Activated CD4-positive, alpha-beta T cell treated with anti-CD3 and anti-CD28 coated beads, Interleukin-2, Interleukin-6, amounts not matched to agents 100 ng/mL and 50 ng/mL, durations not matched to agents 16 hours and 8 hours (primary cell): ENCODE measurements around the gene GRB10.
A peak's percentile ranks its signal among the peaks of the same experiment; 100 is the strongest.

Experiments
- DNase-seq: peaks from one replicate; pipeline ENCODE4 v3.0.0-alpha.2; 2020

The GRB10 gene

DNA sequence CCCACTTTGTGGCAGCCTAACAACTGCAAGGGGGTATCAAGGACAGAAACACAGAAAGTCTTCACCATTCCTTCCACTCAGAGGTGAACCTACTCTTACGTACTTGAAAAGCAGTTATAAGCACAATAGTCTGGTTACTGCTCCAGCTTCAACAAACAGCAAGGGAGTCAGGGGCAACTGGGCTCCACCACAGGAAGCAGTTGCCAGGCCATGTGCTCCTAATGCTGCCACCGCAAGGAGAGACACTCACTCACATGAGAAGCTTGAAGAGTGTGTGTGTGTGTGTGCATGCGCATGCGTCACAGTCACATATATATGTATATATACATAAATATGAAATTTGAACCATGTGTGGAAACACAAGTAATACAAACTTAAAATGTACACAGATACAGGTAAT is 65.5 kb downstream of the GRB10 start:
- no peak for DNase-seq

GRCh38 chr7:50714857-50715256 is 67.8 kb downstream of the GRB10 start:
- DNase-seq = no peak

GRCh38 chr7:50713123-50713965 is 69.4 kb downstream of the GRB10 start:
- DNase-seq = no peak

DNA sequence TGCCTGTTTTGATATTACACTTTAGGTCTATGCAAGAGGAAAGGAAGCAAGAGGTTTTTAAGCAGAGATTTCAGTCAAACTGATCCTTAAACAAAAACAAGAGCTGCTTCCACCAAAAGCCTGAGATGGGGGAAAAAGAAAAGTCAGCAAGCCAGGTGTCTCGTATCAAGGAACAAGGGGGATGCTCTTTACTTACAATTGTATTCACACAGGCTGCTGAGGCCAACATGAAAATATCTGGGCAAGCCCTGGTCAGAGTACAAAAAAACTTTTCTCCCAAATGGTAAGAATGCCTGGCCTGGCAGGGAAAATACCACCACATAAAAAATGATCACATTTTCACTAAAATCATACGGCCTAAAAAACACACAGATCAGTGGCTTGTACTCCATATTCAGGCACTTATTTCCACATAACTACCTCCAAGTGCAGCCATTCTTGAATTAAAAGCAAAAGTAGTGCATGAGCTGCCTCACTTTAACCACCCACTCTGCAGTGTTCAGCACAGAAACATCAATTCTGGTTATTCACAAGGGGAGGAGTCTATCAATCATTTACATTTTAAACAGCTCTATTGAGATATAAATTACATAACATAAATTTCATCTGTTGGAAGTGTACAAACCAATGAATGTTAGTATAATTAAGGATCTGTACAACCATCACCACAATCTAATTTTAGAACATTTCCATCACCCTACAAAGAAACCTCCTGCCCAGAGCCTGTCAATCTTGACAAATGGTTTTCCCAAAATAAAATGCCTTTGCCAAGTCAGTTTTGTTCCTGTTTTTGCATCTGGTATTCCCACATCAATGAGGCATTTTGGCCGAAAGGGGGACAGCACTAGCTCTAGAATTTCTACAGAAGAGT is 70.2 kb downstream of the GRB10 start:
- DNase-seq = no peak

- DNase-seq = no peak
Observed at GRCh38 chr7:50711271-50712175, 71.2 kb downstream of the GRB10 start.

GRCh38 chr7:50710441-50711154 is 72.1 kb downstream of the GRB10 start:
- no peak for DNase-seq

DNA sequence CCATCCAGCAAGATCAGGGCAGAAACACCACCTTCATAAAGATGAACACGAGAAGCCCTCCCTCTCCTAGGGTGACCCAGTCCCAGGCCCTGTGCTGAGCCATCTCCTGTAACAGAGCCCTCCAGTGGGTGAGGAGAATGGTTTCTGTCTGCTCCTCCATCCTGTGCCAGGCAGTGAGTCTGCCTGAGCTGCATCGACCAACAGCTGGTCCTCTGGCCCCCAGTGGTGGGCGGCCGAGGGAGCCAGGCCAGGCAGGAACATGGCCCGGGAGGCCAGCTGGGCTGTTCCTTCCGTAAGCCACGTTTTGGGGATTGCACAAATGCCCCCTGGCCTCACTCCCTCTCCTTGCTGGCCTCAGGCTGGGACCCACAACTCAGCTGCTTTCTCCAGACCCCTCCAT is 73.5 kb downstream of the GRB10 start:
- DNase-seq = no peak

- DNase-seq = no peak
Observed at GRCh38 chr7:50707236-50708006, 75.3 kb downstream of the GRB10 start.

- no peak for DNase-seq
Observed at GRCh38 chr7:50706469-50706937, 76.2 kb downstream of the GRB10 start.

DNA sequence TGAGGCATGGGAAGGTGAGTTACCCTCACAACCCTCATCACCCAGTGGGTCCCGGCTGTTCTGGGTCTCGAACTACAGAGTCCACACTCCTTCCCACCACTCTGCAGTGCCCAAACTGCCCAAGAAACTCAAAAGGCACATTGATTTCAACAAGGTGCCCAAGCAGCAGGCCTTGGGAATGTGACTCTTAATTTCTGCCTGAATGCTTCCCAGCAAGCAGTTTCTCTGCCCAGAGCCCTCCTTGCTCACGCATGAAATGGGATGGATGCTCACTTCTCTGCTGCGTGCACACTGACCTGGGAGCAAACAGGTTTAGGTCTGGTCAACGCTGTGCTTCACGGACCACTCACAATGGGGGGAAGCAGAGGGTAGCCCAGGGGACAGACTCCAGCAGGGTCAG is 77.9 kb downstream of the GRB10 start:
- no peak for DNase-seq

DNA sequence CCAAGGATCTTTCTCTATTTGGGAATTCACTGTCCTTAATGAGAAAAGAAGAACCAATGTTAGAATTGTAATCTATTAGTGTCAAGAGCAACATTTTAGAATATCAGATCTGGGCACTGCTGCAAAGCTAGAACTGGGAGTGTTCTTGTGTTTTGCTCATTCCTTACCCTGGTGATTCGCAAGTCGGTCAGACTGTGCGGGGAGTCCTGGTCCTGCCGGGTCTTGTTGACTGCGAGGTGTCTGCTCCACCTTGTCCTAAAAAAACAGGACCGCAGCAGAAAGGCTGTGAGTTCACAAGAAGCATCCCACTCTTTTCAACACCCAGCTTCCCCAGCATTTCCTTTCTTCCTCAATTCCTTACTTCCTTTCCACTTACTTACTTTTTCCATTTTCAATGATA is 79.0 kb downstream of the GRB10 start:
- no peak for DNase-seq

DNA sequence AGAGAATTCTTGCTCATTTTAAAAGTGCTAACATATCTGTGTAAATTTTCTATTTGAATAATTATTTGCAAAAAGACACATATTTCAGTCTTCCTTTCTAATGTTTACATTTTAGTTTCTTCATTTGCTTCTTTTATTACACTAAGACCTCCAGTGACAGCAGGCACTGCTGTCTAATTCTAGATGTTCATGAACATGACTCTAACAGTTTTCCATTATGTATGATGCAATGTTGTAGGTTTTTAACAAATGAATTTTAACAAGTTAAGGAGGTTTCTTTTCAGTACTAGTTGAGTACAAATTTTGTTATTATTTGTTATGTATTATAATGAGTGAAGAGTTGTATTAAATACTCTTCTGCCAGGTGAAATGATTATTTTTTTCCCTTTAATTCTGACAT is 83.6 kb downstream of the GRB10 start:
- no peak for DNase-seq

DNA sequence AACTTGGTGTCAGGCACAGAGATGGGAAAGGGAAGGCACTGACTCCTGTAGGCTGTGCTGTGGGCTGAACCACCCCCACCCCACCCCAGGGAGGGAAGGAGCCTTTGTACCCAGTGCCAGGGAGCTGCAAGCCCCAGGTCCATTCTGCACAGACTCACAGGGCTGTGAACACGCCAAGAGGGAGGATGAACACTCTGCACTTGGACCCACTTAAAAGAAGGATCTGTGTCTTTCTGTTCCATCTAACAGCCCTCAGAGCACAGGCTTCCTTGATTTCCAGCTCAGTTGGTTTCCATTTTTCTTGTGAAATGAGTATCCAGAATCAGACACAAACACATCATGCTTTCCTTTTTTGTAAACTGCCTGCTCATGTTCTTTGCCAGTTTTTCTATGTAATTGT is 84.9 kb downstream of the GRB10 start:
- DNase-seq = no peak

GRCh38 chr7:50696810-50697582 is 85.7 kb downstream of the GRB10 start:
- DNase-seq = peak; percentile 9

GRCh38 chr7:50695026-50695425 is 87.7 kb downstream of the GRB10 start:
- DNase-seq = no peak

DNA sequence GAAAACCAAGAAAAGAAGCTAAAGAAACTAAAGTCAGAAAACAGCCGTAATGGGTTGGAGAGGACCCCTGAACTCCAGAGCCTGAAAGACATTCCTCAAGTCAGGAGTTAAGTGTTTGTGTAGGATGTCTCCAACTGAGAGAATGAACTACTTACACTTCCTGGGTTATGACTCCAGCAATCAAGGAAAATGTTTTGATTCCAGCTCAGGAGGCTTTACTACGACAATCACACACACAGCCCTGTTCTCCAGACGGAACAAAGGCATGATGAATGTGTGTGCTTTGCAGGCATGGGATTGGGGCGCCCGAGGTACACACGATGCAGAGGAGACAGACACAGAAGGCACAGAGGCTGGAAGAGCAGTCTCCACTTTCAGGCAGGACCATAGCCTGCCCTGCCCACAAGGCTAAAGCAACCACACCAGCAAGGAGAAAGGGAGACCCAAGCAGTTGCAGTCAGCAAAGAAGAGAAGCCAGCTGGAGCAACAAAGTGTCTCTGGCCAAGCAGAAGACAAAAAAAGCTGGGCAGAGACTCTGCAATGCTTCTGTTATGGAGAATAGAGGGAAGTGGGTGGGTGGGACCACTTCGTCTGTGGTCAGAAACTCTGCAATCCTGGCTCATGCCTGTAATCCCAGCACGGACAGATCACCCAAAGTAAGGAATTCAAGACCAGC is 89.1 kb downstream of the GRB10 start:
- no peak for DNase-seq

DNA sequence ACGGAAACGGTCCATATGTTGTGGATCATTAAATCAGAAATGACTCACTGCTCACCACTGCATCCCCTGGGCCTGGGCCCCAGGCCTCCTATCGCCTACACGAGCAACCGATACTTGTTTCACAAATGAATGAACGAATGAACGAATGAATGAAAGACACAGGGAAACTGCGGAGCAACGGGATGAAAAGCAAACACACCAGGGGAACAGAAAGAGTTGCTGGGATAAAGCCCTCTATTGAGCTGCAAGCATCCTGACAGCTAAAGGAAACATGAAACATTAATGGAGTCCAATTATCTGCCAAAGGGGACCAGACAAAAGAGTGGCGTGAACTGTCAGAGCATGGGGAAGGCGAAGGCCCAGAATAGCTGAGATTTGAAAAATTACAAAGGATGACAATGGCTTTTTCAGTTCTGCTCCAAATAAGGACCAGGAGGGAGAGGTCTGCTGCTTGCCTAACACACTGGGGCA is 92.1 kb downstream of the GRB10 start:
- DNase-seq = no peak

GRCh38 chr7:50688226-50688590 is 94.5 kb downstream of the GRB10 start:
- no peak for DNase-seq

- no peak for DNase-seq
Observed at GRCh38 chr7:50687575-50688225, 95.0 kb downstream of the GRB10 start.
